BJ (cell line): Measurements from ENCODE around the gene CALD1. TPM values are rescaled to one million over a fixed set of nuclear protein-coding genes. Genes with fewer than 3 reads are reported as not detected.

ENCODE experiments used
- CTCF ChIA-PET: fragments of 350-600 bp; formaldehyde crosslinking; extraction: SDS; loops from one replicate; lab custom pipeline; 2021; ENCODE audit warnings: antibody characterized with exemption, inconsistent platforms; lab: Yijun Ruan, JAX
- POLR2A ChIA-PET: fragments of 300-600 bp; sonication (Branson Sonifier 250); formaldehyde crosslinking; extraction: SDS; loops from one replicate; lab custom pipeline; 2021; ENCODE audit warnings: antibody characterized with exemption; lab: Charles Lee
- DNase-seq: peaks from one replicate; pipeline ENCODE4 v3.0.0-alpha.2; 2011; ENCODE audit warnings: low read depth
- H3K27me3 ChIP-seq: 2 replicates; pipeline ENCODE4 v1.6.0; 2011; ENCODE audit warnings: low read length; ENCODE audit not compliant: control insufficient read depth, insufficient read depth
- H3K36me3 ChIP-seq: 2 replicates; pipeline ENCODE4 v1.5.1; 2011; ENCODE audit warnings: low read length; ENCODE audit not compliant: control insufficient read depth, insufficient read depth
- H3K4me3 ChIP-seq: 2 replicates; pipeline ENCODE4 v1.5.1; 2011; ENCODE audit warnings: low read depth, mild to moderate bottlenecking, control low read depth, low read length
- polyA plus RNA-seq: library from polyadenylated mRNA; depleted of rRNA; stranded (reverse); fragments of >200 nt; gene quantifications from 2 replicates; pipeline ENCODE4 v1.2.3, GENCODE V29; 2011
- TF ChIP-seq, protein P1 (sequence below): IDR thresholded peaks from 2 replicates; pipeline ENCODE4 v1.5.1; 2011; ENCODE audit warnings: low read depth, mild to moderate bottlenecking, control low read depth, inconsistent platforms, low read length, moderate library complexity; ENCODE audit not compliant: insufficient read depth

Gene CALD1
- polyA plus RNA-seq, 1 experiment, result 1,629 TPM

DNA sequence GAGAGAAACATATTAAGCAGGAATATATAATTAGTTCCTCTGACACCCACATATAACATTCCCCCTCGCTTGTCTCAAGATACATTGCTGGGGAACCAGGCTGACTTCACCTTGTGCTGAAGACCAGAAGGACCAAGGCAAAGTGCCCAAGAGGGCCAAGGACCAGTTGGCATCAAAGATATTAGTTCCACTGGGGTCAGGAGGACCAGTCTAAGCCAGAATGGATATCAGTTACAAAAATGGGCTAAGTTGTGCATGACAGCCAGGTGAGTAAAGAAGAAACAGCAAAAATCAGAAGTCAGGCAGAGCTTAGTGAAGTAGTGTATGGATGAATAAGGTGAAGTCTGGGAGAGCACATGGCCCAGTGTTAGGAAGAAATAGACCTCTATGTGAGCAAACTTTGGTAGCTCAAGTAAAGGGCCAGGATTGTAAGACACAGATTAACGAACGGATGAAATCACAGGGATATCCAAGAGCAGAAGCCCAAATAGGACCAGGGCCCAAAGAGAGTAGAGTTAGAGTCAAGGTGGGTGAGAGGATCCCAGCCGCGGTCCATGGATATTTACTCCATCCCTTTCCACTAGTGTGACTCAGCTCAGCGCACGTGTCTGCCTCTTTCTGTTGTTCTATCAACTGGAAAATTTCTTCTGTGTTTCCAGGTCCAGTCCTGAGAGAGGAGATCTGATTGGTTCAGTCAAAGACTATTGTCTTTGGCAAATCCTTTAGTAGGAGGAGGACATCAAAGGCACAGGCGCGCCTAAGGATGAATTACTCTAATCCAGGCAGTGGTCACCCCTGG is 5.0 kb downstream of the CALD1 start:
- Histone ChIP-seq H3K4me3 (no peak overlapping the region), H3K27me3 (no peaks in the 10 kb centered on the region), H3K36me3 (peaks cover 13% of the 10 kb centered on the region)
- TF ChIP-seq, protein P1, sequence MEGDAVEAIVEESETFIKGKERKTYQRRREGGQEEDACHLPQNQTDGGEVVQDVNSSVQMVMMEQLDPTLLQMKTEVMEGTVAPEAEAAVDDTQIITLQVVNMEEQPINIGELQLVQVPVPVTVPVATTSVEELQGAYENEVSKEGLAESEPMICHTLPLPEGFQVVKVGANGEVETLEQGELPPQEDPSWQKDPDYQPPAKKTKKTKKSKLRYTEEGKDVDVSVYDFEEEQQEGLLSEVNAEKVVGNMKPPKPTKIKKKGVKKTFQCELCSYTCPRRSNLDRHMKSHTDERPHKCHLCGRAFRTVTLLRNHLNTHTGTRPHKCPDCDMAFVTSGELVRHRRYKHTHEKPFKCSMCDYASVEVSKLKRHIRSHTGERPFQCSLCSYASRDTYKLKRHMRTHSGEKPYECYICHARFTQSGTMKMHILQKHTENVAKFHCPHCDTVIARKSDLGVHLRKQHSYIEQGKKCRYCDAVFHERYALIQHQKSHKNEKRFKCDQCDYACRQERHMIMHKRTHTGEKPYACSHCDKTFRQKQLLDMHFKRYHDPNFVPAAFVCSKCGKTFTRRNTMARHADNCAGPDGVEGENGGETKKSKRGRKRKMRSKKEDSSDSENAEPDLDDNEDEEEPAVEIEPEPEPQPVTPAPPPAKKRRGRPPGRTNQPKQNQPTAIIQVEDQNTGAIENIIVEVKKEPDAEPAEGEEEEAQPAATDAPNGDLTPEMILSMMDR, result no peak
- no peak for DNase-seq
- ChIA-PET POLR2A (interaction anchor here (0.6 to 1.7 kb wide), 4 partner anchors 39 to 107 kb away, joined by 3 to 4 read pairs (median 3); no protein-coding TSS in a partner anchor), CTCF (interaction anchor here (1.0 kb wide), 1 partner anchor 69 kb away, joined by 3 read pairs; no protein-coding TSS in a partner anchor)

DNA sequence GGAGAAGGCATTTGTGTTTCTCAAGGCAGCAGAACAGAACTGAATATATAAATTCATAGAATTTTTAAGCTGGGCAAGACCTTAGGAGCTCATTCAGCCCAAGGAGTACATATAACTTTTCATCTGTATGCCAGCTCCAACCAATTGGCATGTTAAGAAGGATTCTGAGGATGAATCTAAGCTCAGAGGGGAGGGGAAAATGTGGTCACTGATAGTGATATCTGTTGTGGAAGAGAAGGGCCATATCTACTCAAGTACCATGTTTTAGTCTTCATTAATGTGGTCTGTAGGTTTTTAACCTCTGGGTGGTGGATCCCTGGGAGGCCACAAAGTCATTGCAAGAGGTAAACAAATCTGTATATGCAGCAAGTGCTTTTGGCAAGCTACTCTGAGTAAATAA is 6.4 kb downstream of the CALD1 start:
- POLR2A ChIA-PET, result interaction anchor here (0.6 to 1.1 kb wide), 3 partner anchors 72 to 419 kb away, joined by 3 to 5 read pairs (median 5); no protein-coding TSS in a partner anchor
- CTCF ChIA-PET, result interaction anchor here (1.2 to 1.6 kb wide), 3 partner anchors 11 to 83 kb away, joined by 3 to 7 read pairs (median 3); no protein-coding TSS in a partner anchor
- H3K36me3 ChIP-seq, result peaks cover 13% of the 10 kb centered on the region
- DNase-seq, result no peak
- H3K4me3 ChIP-seq, result no peak overlapping the region
- no peaks in the 10 kb centered on the region for H3K27me3 ChIP-seq
- TF ChIP-seq, protein P1, result no peak

DNA sequence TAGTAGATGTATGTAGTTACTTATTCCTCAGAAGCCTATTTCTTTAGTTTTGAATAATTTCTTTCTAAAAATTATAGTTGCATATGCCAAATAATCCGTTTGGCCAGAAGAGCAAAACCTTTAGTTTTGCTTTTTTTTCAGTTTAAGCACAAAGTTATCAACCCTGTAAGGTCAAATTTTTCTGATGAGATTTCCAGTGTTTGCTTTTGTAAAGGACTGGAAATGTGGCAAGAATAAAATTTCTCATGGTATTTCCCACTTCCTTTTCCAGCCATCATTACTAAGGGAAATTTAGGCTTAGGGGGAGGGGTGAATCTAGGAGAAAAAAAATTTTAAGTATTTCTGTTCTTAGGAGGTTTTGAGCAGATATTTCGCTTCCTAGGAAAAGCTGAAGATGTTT is 7.6 kb downstream of the CALD1 start:
- no peak for DNase-seq
- POLR2A ChIA-PET, result no interaction called here
- Histone ChIP-seq H3K36me3 (peaks cover 13% of the 10 kb centered on the region), H3K4me3 (no peak overlapping the region), H3K27me3 (no peaks in the 10 kb centered on the region)
- TF ChIP-seq, protein P1, result no peak
- CTCF ChIA-PET, result interaction anchor here (1.2 to 1.6 kb wide), 3 partner anchors 9 to 84 kb away, joined by 3 to 7 read pairs (median 3); no protein-coding TSS in a partner anchor

DNA sequence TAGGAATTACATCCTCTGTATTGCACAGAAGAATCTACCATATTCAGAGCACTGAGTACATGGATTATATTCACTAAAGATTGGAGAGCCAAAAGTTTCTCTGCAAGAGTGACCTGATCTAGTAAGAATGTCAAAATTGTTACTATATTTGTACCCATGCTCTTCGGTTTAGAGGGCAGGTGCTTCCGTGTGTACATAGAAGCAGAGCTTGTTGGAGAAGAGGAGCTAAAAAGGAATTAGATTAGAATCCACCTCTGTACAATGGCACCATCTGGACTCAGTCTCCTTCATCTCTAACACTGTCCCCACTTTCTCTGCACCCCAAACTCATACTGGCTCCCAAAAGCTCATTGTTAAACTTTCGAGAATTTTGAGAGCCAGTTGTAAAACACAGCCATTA is 8.3 kb downstream of the CALD1 start:
- H3K27me3 ChIP-seq, result no peaks in the 10 kb centered on the region
- no peak overlapping the region for H3K4me3 ChIP-seq
- peaks cover 12% of the 10 kb centered on the region for H3K36me3 ChIP-seq
- DNase-seq, result no peak
- TF ChIP-seq, protein P1, result no peak
- ChIA-PET CTCF (no interaction called here), POLR2A (interaction anchor here (0.6 kb wide), 2 partner anchors 92 to 149 kb away, joined by 3 read pairs; no protein-coding TSS in a partner anchor)

DNA sequence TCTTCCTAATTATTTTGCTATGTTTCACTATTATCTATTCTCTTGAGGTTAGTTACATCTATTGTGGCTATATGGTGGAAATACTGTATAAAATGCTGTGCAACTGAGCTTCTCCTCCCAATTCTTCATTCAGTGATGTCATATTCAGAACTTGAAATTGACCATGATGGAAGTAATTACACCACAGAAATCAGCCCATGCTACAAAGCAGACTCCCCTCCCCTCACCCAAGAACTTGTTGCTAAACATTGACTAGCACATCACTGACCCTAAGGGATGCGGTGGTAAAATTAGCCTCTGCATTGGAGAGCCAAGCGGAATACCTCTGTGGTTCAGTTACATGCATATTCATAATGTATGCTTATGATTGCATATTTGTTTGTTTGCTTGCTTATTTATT is 8.8 kb downstream of the CALD1 start:
- Histone ChIP-seq H3K4me3 (no peak overlapping the region), H3K36me3 (peaks cover 9% of the 10 kb centered on the region), H3K27me3 (no peaks in the 10 kb centered on the region)
- TF ChIP-seq, protein P1, result no peak
- no peak for DNase-seq
- CTCF ChIA-PET, result no interaction called here
- POLR2A ChIA-PET, result interaction anchor here (0.6 kb wide), 1 partner anchor 149 kb away, joined by 3 read pairs; no protein-coding TSS in a partner anchor
